GM12872 (cell line): Measurements from ENCODE around the gene PSENEN.

ENCODE experiments used
- TF ChIP-seq, protein P1 (sequence below): IDR thresholded peaks from 3 replicates; pipeline ENCODE4 v1.5.1; 2011; ENCODE audit warnings: low read depth, mild to moderate bottlenecking, low read length, moderate library complexity; ENCODE audit not compliant: insufficient read depth

Gene PSENEN

DNA sequence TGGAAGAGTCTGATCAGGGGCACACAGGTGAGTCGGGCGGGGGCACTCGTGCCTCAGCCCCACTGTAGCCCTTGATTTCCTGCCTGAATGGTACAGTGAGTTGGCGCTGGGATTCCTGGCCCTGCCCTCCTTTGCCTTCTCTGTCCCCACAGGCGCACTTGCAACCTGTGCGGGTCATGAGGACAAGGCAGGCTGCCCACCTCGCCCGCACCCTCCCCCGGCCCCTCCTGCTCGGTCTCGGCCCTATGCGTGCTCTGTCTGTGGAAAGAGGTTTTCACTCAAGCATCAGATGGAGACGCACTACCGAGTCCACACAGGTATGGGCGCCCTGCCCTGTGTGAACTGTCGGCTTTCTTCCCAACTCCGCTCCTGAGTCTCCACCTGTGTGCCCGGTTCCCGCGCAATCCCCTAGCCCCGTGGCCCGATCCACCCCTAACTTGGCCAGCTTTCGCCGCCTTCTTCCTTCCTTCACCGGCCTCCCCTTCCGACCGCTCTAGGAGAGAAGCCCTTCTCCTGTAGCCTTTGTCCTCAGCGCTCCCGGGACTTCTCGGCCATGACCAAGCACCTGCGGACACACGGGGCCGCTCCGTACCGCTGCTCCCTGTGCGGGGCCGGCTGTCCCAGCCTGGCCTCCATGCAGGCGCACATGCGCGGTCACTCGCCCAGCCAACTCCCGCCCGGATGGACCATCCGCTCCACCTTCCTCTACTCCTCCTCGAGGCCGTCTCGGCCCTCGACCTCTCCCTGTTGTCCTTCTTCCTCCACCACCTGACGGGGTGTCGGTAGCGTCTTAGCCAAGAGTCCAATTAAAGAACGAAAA lies 29.3 kb upstream of the PSENEN start:
- TF ChIP-seq, protein P1, sequence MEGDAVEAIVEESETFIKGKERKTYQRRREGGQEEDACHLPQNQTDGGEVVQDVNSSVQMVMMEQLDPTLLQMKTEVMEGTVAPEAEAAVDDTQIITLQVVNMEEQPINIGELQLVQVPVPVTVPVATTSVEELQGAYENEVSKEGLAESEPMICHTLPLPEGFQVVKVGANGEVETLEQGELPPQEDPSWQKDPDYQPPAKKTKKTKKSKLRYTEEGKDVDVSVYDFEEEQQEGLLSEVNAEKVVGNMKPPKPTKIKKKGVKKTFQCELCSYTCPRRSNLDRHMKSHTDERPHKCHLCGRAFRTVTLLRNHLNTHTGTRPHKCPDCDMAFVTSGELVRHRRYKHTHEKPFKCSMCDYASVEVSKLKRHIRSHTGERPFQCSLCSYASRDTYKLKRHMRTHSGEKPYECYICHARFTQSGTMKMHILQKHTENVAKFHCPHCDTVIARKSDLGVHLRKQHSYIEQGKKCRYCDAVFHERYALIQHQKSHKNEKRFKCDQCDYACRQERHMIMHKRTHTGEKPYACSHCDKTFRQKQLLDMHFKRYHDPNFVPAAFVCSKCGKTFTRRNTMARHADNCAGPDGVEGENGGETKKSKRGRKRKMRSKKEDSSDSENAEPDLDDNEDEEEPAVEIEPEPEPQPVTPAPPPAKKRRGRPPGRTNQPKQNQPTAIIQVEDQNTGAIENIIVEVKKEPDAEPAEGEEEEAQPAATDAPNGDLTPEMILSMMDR: no peak

DNA sequence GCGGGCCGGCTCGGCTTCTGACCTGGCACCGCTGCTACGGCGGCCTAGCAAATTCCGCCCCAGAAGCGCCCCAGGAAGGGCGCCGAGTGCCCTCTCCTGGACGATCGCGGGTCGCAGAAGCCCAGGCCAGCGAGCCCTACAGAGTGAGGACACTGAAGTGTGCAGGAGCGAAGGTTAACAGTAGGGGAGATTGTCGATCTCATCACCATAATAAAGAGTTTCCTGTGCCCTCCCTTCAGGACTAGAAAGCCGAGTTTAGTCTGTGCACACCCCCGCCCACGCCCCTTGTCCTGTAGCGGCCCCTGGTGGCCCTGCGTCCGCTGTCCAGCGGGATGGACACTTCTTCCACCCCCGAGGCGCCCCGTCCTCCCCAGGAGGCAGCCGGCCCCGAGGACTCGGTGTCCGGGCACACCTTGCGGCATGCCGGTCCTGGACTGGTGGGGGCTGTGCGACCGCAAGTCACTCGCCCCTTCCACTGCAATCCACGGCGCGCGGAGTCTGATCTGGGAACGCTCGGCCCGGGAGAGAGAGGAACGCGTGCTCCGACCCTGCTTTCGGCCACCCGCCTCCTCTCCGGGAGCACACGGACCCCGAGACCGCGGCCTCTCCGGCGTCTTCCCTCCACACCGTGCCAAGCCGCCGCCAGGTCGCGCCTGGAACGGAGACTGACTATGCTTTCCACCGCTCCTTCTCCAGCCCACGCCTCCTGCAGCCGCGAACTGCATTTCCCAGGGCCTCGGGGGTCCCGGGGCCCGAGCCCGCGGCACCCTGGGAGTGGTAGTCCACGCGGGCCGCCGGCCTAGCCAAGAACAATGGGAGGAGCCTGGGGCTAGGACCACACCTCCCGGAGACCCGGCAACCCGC lies 28.4 kb upstream of the PSENEN start:
- TF ChIP-seq, protein P1: peak; percentile 83

DNA sequence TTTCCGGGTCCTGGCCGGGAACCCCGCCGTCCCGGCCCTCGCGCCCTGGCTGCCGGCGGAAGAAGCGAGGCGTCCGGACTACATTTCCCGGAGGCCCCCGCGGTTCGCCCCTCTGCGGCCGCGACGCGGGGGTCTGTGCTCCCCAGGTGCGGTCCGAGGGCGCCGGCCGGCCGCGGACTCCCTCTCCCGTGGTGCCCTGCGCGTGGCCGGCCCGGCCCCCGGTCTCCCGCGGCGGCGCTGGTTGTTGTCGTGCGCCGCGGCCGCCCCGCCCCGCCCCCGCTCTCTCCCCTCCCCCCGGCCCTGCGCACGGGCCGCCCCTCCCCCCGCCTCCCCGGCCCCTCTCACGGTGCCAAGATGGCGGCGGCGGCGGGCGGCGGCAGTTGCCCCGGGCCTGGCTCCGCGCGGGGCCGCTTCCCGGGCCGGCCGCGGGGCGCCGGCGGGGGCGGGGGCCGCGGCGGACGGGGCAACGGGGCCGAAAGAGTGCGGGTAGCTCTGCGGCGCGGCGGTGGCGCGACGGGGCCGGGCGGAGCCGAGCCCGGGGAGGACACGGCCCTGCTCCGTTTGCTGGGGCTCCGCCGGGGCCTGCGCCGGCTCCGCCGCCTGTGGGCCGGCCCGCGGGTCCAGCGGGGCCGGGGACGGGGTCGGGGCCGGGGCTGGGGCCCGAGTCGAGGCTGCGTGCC lies 27.6 kb upstream of the PSENEN start, which contains the start of gene KMT2B:
Gene KMT2B (plus strand): TSS at position 339 of the 680 bp plus-strand sequence. CDS start 16 bp downstream, at position 355.
- TF ChIP-seq, protein P1: no peak

DNA sequence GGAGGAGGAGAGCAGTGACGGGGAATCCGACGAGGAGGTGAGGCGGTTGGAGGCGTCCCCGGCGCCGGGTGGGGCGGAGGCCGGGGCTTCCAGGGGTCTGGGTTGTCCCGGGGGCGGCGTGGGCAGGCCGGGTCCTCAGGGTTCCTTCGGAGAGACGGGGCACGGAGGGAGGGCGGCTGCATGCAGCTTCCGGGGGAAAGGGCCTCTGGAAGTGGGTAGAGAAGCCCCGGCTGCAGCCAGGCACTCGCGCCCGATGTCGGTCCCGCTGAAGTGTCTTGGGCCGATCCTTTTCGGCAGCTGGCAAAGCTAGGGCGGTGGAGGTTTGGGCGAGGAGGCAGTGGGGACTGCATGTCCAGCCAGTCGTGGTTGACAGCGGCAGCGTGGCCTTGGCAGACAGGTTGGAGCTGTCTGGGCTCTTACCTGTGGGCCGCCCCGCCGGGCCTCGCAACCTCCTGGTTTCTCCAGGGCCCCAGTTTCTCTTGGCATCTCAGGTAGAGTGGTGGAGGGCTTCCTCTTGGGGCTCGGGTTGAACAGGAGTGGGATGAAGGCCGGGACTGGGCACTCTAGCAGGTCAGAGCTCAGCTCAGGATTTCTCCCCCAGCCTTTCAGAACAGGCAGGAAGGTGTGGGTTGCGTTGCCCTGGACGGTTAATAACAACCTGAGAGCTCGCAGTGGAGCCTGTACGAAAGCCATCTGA lies 27.0 kb upstream of the PSENEN start:
- TF ChIP-seq, protein P1: no peak

DNA sequence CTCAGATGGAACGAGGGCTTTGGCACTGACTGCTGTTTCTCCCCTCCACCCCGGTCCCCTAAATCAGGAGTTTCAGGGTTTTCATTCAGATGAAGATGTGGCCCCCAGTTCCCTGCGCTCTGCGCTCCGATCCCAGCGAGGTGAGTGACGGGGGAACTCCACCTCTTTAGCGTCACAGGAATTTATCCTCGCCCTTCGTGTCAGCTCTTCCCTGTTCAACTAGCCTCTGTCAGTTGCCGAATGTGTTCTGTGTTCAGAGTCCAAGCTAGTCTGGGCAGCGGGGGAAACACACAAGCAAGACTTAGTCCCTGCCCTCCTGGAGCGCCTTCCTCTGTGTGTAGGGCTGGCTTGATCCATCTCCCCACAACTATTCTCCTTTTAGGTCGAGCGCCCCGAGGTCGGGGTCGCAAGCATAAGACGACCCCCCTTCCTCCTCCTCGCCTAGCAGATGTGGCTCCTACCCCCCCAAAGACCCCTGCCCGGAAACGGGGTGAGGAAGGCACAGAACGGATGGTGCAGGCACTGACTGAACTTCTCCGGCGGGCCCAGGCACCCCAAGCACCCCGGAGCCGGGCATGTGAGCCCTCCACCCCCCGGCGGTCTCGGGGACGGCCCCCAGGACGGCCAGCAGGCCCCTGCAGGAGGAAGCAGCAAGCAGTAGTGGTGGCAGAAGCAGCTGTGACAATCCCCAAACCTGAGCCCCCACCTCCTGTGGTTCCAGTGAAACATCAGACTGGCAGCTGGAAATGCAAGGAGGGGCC lies 25.9 kb upstream of the PSENEN start:
- TF ChIP-seq, protein P1: no peak

DNA sequence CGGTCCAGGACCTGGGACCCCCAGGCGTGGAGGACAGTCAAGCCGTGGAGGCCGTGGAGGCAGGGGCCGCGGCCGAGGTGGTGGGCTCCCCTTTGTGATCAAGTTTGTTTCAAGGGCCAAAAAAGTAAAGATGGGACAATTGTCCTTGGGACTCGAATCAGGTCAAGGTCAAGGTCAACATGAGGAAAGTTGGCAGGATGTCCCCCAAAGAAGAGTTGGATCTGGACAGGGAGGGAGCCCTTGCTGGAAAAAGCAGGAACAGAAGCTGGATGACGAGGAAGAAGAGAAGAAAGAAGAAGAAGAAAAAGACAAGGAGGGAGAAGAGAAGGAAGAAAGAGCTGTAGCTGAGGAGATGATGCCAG lies 25.3 kb upstream of the PSENEN start:
- TF ChIP-seq, protein P1: no peak
